ENCODE data around the gene HLTF. TPM values are rescaled to one million over a fixed set of nuclear protein-coding genes. Genes with fewer than 3 reads are reported as not detected.

HLTF gene
- total RNA-seq, 1 donor, result 56.6 TPM

- no peak for TF ChIP-seq CTCF (IDR thresholded peaks at IDR 0.05; ENCODE audit: insufficient read depth, low read depth, low read length)
- H3K4me3 ChIP-seq (ENCODE audit: low read depth, low read length), result no peak overlapping the region
- peak; percentile 85 for DNase-seq (ENCODE audit: low read depth)
Observed at GRCh38 chr3:149077628-149078027, 8.7 kb downstream of the HLTF start.

GRCh38 chr3:149067883-149068282 is 18.4 kb downstream of the HLTF start:
- H3K4me3 ChIP-seq (ENCODE audit: low read depth, low read length), result no peak overlapping the region
- no peak for TF ChIP-seq CTCF (IDR thresholded peaks at IDR 0.05; ENCODE audit: insufficient read depth, low read depth, low read length)

GRCh38 chr3:149061776-149062175 is 24.6 kb downstream of the HLTF start:
- DNase-seq (ENCODE audit: low read depth), result no peak
- no peak overlapping the region for H3K4me3 ChIP-seq (ENCODE audit: low read depth, low read length)
- no peak for TF ChIP-seq CTCF (IDR thresholded peaks at IDR 0.05; ENCODE audit: insufficient read depth, low read depth, low read length)

More at GRCh38 chr3:149067883-149068282, 18.4 kb downstream of the HLTF start:
- no peak for DNase-seq (ENCODE audit: low read depth)

GRCh38 chr3:149058602-149059001 is 27.7 kb downstream of the HLTF start:
- no peak for TF ChIP-seq CTCF (IDR thresholded peaks at IDR 0.05; ENCODE audit: insufficient read depth, low read depth, low read length)
- no peak for DNase-seq (ENCODE audit: low read depth)

GRCh38 chr3:149058198-149058597 is 28.1 kb downstream of the HLTF start:
- TF ChIP-seq CTCF (IDR thresholded peaks at IDR 0.05; ENCODE audit: insufficient read depth, low read depth, low read length), result no peak
- no peak overlapping the region for H3K4me3 ChIP-seq (ENCODE audit: low read depth, low read length)
- no peak for DNase-seq (ENCODE audit: low read depth)

More at GRCh38 chr3:149058602-149059001, 27.7 kb downstream of the HLTF start:
- H3K4me3 ChIP-seq (ENCODE audit: low read depth, low read length), result no peak overlapping the region

- no peak for DNase-seq (ENCODE audit: low read depth)
- no peak overlapping the region for H3K4me3 ChIP-seq (ENCODE audit: low read depth, low read length)
- no peak for TF ChIP-seq CTCF (IDR thresholded peaks at IDR 0.05; ENCODE audit: insufficient read depth, low read depth, low read length)
Observed at GRCh38 chr3:149055575-149055974, 30.8 kb downstream of the HLTF start.

- no peak overlapping the region for H3K4me3 ChIP-seq (ENCODE audit: low read depth, low read length)
- no peak for TF ChIP-seq CTCF (IDR thresholded peaks at IDR 0.05; ENCODE audit: insufficient read depth, low read depth, low read length)
- DNase-seq (ENCODE audit: low read depth), result no peak
Observed at GRCh38 chr3:149044339-149045083, 41.8 kb downstream of the HLTF start.

All from fibroblast of villous mesenchyme (primary cell).